ENCODE results near the gene CCDC68.

The CCDC68 gene

GRCh38 chr18:55002261-55002660, 43.0 kb upstream of the CCDC68 start:
- no peak overlapping the region for H3K4me2 ChIP-seq (ENCODE audit: low read depth, low read length, poor library complexity, severe bottlenecking)
- H2AFZ ChIP-seq (ENCODE audit: low read length) = no peak overlapping the region
- TF ChIP-seq CTCF (conservative IDR thresholded peaks at IDR 0.05; ENCODE audit: low read length) (no peak), EZH2phosphoT487 (IDR thresholded peaks at IDR 0.05; ENCODE audit: borderline replicate concordance) (no peak)
- no peaks in the 10 kb centered on the region for H3K79me2 ChIP-seq (ENCODE audit: insufficient read depth, low read length)
- H3K4me3 ChIP-seq (ENCODE audit: low read length, poor library complexity, severe bottlenecking) = no peak overlapping the region
- H3K9me2 ChIP-seq (replicated peaks; ENCODE audit: low read depth, low read length) = no peaks in the 10 kb centered on the region
- H4K20me1 ChIP-seq (ENCODE audit: insufficient read depth, low read length, poor library complexity, severe bottlenecking) = no peaks in the 10 kb centered on the region
- H3F3A ChIP-seq (ENCODE audit: low read depth) = no peaks in the 10 kb centered on the region
- no peaks in the 10 kb centered on the region for H3K4me1 ChIP-seq (ENCODE audit: insufficient read depth, low read length, poor library complexity, severe bottlenecking)
- H3K9ac ChIP-seq (ENCODE audit: low read depth, low read length, poor library complexity, severe bottlenecking) = no peak overlapping the region
- no peaks in the 10 kb centered on the region for H3K9me3 ChIP-seq (ENCODE audit: insufficient read depth, low read depth, low read length)
- H3K27me3 ChIP-seq (ENCODE audit: insufficient read depth, low read length, poor library complexity, severe bottlenecking) = no peaks in the 10 kb centered on the region
- H3K36me3 ChIP-seq (ENCODE audit: insufficient read depth, low read length) = no peaks in the 10 kb centered on the region

GRCh38 chr18:55001394-55002024, 42.2 kb upstream of the CCDC68 start:
- TF ChIP-seq CTCF (conservative IDR thresholded peaks at IDR 0.05; ENCODE audit: low read length) (no peak), EZH2phosphoT487 (IDR thresholded peaks at IDR 0.05; ENCODE audit: borderline replicate concordance) (no peak)
- Histone ChIP-seq H3K27me3 (ENCODE audit: insufficient read depth, low read length, poor library complexity, severe bottlenecking) (no peaks in the 10 kb centered on the region), H3K4me2 (ENCODE audit: low read depth, low read length, poor library complexity, severe bottlenecking) (no peak overlapping the region), H3K4me1 (ENCODE audit: insufficient read depth, low read length, poor library complexity, severe bottlenecking) (no peaks in the 10 kb centered on the region), H3F3A (ENCODE audit: low read depth) (no peaks in the 10 kb centered on the region), H3K79me2 (ENCODE audit: insufficient read depth, low read length) (no peaks in the 10 kb centered on the region), H4K20me1 (ENCODE audit: insufficient read depth, low read length, poor library complexity, severe bottlenecking) (no peaks in the 10 kb centered on the region), H3K9ac (ENCODE audit: low read depth, low read length, poor library complexity, severe bottlenecking) (no peak overlapping the region), H2AFZ (ENCODE audit: low read length) (no peak overlapping the region), H3K36me3 (ENCODE audit: insufficient read depth, low read length) (no peaks in the 10 kb centered on the region), H3K9me2 (replicated peaks; ENCODE audit: low read depth, low read length) (no peaks in the 10 kb centered on the region), H3K4me3 (ENCODE audit: low read length, poor library complexity, severe bottlenecking) (no peak overlapping the region), H3K9me3 (ENCODE audit: insufficient read depth, low read depth, low read length) (no peaks in the 10 kb centered on the region)

DNA sequence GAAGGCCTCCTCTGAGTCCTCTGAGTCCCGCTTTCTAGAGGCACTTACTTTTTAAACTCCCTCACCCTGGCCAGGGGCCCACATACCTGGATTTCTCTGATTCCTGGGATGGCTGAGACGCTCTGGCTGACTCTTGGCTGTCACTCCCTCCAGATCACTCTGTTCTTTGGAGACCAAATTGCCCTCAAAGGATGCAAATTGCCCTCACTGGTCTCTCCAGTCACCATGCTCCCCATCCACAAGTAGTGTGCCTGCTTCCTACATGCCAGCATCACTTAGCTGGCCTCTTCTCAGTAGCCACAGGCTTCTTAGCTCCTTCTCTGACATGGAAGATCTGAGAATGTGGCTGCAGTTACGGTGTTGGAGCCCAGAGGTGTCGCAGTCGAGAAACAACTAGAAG, 41.3 kb upstream of the CCDC68 start:
- Histone ChIP-seq H3F3A (ENCODE audit: low read depth) (no peaks in the 10 kb centered on the region), H3K4me3 (ENCODE audit: low read length, poor library complexity, severe bottlenecking) (no peak overlapping the region), H3K4me2 (ENCODE audit: low read depth, low read length, poor library complexity, severe bottlenecking) (no peak overlapping the region), H3K4me1 (ENCODE audit: insufficient read depth, low read length, poor library complexity, severe bottlenecking) (no peaks in the 10 kb centered on the region), H3K9me3 (ENCODE audit: insufficient read depth, low read depth, low read length) (no peaks in the 10 kb centered on the region), H4K20me1 (ENCODE audit: insufficient read depth, low read length, poor library complexity, severe bottlenecking) (no peaks in the 10 kb centered on the region), H2AFZ (ENCODE audit: low read length) (no peak overlapping the region), H3K36me3 (ENCODE audit: insufficient read depth, low read length) (no peaks in the 10 kb centered on the region), H3K27me3 (ENCODE audit: insufficient read depth, low read length, poor library complexity, severe bottlenecking) (no peaks in the 10 kb centered on the region), H3K79me2 (ENCODE audit: insufficient read depth, low read length) (no peaks in the 10 kb centered on the region), H3K9ac (ENCODE audit: low read depth, low read length, poor library complexity, severe bottlenecking) (no peak overlapping the region), H3K9me2 (replicated peaks; ENCODE audit: low read depth, low read length) (no peaks in the 10 kb centered on the region)
- TF ChIP-seq CTCF (conservative IDR thresholded peaks at IDR 0.05; ENCODE audit: low read length) = no peak
- TF ChIP-seq EZH2phosphoT487 (IDR thresholded peaks at IDR 0.05; ENCODE audit: borderline replicate concordance) = no peak

All from Loucy (cell line).